NCI-H2227 (cell line): ENCODE data around the gene GPR26.

Source experiments
- DNase-seq: peaks from one replicate; lab custom pipeline; 2025; ENCODE audit not compliant: unreplicated experiment; lab: John Stamatoyannopoulos, UW

GPR26 gene

DNA sequence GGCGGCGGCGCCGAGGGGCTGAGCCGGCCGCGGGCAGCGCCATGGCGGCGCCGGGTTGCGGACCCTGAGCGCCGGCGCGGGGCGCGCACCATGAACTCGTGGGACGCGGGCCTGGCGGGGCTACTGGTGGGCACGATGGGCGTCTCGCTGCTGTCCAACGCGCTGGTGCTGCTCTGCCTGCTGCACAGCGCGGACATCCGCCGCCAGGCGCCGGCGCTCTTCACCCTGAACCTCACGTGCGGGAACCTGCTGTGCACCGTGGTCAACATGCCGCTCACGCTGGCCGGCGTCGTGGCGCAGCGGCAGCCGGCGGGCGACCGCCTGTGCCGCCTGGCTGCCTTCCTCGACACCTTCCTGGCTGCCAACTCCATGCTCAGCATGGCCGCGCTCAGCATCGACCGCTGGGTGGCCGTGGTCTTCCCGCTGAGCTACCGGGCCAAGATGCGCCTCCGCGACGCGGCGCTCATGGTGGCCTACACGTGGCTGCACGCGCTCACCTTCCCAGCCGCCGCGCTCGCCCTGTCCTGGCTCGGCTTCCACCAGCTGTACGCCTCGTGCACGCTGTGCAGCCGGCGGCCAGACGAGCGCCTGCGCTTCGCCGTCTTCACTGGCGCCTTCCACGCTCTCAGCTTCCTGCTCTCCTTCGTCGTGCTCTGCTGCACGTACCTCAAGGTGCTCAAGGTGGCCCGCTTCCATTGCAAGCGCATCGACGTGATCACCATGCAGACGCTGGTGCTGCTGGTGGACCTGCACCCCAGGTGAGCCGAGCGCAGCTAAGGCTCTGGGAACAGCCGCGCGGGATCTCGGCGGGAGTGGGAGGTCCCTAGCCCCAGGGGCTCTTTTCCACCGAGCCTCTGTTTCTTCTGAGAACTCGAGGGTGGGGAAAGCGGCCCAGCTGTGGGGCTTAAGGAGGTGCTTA lies at the start of gene GPR26:
TSS of gene GPR26 (plus strand) at position 38 of the 919 bp plus-strand sequence. CDS start at position 91, 53 bp downstream.
- peak; percentile 24 for DNase-seq

GRCh38 chr10:123618224-123618623 lies 47.9 kb upstream of the GPR26 start:
- DNase-seq = no peak

DNA sequence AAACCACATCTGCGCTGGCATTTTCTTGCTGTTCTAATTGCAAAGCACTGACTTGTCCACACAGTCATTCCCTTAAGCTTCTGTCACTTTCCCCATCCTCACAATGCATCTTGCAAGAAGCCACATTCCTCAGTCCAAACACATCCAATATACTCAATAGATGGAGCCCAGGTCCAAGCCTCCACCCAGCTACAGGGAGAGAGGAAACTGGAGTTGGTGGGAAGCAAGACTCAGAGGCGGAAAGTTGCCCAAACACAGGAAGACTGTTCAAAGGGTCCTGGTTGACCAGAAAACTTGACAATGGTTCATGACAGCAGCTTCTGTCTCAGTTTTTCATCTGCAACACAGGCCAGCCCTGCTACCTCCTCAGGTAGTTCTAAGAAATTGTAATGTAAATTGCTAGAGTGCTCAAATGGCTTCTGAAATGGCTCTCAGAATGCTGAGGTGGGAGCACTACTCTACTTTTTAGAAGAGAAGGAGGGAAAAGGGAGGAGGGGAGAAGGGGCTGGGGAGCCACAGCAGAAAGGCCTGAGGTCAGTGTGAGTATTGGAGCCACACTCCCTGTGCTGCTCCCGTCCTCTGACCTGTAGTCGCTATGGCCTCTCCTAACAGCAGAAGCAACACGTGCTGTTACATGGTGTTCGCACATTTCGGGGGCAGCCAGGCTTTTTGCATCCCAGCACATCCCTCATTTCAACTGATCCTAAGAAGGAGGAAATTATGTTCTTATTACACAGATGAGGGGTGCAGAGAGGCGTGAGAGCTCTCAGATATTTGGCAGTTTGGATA lies 46.9 kb upstream of the GPR26 start:
- DNase-seq = no peak

DNA sequence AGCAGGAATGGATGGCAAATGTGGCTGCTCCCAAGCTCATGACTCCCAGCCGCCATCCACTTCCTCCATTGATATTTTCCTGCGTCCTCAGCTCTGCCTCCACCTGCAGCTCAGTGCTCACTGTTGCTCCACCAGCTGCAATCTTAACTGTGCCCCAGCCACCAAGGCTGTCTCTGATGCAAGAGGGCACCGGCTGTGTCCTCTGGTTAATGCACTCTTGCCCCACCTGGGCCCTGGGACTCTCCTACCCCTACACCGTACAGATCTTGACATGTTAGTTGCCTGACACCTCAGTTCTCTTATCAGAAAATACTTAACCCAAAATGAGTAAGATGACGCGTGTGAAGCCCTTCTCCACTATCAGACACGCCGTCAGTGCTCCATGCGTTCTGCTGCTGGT lies 45.5 kb upstream of the GPR26 start:
- DNase-seq = no peak

GRCh38 chr10:123621492-123621891 lies 44.7 kb upstream of the GPR26 start:
- DNase-seq = no peak

DNA sequence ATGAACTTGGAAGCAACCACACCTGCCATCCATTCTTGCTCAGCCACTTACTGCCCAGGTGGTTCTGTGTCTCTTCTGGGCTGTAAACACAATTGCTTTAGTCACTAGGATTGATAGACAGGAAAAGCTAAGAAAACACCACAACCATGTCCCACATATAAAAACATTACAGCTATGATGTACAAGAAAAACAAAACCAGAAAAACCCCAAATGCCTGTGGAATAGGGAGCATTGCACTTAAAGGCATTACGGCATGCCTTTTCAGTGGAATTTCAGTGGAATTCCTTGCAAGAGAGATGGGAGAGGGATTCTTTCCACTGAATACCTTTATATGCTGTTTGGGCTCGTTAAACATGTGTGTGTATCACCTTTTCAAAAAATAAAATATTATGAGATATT lies 44.2 kb upstream of the GPR26 start:
- DNase-seq = no peak

- no peak for DNase-seq
These were observed 43.8 kb upstream of the GPR26 start for GRCh38 chr10:123622381-123622780.

GRCh38 chr10:123624086-123624485 lies 42.1 kb upstream of the GPR26 start:
- DNase-seq = no peak

DNA sequence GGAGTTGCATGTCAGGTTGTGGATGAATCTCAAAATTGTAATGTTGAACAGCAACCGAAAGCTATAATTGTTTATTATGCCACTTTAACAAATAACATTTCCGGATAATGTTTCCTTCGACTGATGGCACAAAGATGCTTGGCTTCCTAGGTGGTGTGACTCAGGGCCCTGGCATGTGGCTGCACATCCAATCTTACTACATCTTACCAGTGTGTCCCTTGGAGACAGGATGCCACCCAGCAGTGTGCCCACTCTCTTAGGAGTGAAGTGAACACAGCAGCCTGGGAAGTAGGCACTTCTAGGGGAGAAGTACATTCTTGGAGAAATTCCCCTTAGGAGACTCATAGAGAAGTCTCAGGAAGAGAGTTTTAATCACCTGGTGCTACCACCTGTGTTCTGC lies 33.0 kb upstream of the GPR26 start:
- no peak for DNase-seq

- no peak for DNase-seq
These were observed 32.5 kb upstream of the GPR26 start for GRCh38 chr10:123633636-123634035.

DNA sequence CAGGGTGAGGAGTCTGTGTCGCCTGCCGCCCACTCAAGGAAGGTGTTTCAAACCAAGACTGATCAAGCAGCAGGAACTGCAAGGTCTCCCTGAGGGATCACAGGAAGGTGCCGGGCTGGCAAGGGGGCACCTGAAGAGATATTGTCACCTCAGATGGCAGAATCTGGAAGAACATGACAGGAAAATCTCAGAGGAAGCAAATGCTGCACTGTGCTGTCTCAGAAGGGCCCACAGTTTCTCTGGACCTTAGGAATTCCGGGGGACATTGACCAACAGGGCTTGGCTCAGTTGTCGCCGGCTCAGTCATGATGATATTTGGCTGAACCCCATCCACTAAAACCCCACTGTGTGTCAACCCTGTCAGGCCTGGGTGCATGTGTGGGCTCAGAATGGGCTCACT lies 31.9 kb upstream of the GPR26 start:
- no peak for DNase-seq

- DNase-seq = no peak
These were observed 31.0 kb upstream of the GPR26 start for GRCh38 chr10:123635131-123635530.

- DNase-seq = no peak
These were observed 30.4 kb upstream of the GPR26 start for GRCh38 chr10:123635745-123636144.

GRCh38 chr10:123636598-123637325 lies 29.4 kb upstream of the GPR26 start:
- DNase-seq = peak; percentile 16

GRCh38 chr10:123637326-123637880 lies 28.8 kb upstream of the GPR26 start:
- no peak for DNase-seq

- DNase-seq = no peak
These were observed 27.0 kb upstream of the GPR26 start for GRCh38 chr10:123639131-123639530.

DNA sequence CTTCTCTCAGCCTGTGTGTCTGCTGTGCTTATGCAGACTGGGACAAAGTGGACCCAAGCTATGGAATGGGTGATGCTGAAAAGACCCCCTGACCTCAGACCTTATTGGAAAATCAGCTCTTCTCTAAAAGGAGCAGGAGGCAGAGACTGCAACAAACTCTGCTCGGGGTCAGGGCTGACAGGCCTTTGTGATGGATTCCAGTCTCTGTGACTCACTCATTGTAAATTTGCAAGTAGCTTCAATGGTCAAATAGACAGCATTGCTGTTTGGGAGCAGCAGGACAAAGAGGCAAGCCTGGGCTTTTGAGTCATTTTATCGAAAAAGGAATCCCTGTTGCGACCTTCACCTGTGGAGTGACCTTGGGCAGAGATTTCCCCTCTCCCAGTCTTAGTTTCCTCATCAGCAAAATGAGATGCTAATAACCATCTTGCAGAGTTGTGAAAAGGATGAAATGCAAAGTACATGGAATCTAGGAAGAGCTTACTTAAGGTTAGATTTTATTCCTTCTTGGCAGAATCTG lies 26.1 kb upstream of the GPR26 start:
- no peak for DNase-seq

DNA sequence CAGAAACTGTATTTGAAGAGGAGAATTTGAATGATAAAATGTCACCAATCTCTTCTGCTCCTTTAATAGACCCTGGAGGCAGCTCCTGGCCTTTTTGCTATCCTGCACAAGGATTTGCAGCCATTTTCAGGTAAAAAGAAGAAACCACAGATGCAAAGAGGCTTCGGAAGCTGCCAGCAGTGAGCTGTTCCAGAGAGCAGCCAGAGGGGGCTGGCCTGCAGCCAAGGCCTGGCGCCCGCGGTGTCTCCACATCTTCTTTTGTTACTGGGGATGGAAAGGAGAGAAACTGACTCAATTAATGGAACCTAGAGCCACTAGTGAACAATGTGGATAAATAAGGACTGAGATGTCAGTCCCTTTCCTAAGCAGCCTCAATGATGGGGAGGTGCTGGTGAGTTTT lies 23.9 kb upstream of the GPR26 start:
- peak; percentile 25 for DNase-seq

DNA sequence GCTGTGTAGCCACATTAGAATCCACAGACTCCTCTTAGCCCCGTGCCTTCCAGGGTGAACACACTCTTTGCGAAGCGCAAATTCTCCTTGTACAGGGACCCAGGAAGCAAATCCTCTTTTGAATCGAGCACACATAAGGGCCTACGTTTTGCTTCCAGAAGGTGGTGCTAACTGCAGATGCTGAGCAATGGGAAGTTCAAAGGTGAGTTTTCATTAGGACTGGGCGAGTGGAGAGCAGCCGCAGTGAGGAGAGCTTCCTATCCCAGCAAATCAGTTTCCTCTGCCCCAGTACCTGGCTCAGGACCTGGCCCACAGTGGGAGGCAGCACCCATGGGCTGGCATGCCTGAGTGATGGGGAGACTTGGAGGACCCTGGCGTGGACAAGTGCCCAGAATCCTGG lies 23.5 kb upstream of the GPR26 start:
- DNase-seq = peak; percentile 21

DNA sequence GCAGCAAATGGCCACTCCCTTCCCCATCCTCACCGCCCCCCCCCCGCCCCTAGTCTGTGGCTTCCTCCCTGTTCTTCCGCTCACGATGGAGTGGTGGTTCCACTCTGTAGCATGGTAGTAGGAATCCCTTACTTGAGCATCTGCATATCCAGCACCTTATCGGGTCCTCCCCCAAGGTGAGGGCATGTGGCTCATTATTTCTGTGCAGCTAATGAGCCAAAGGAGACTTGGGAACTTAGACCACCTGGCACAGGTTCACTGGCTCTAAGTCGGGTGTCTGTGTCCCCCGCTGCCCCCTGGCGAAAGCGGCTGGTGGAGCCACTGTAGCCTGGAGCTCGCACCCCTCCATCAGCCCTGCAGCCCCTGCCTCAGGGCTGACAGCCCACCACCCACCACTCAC lies 22.8 kb upstream of the GPR26 start:
- DNase-seq = no peak

GRCh38 chr10:123645016-123645415 lies 21.1 kb upstream of the GPR26 start:
- no peak for DNase-seq
